GM23338 (cell line): ENCODE results near the gene PACSIN1.

Source experiments
- CREB1 ChIP-seq: fragments of 250-450 bp; sonication (Bioruptor Pico); IDR thresholded peaks from 2 replicates; pipeline ENCODE4 v1.5.0; 2020; ENCODE audit warnings: low read depth, mild to moderate bottlenecking, moderate library complexity
- CTCF ChIP-seq, 2 experiments: fragments of 200-600 bp in 1 of 2; sonication (generic) in 1 of 2; conservative IDR thresholded peaks; 2 replicates each; pipeline versions ENCODE4 v1.5.1 to v1.6.1; 2016 to 2017; ENCODE audit warnings: antibody characterized with exemption in 2 of 2, low read depth in 2 of 2, mild to moderate bottlenecking in 2 of 2, moderate library complexity in 1 of 2
- JUNB ChIP-seq: IDR thresholded peaks from one replicate; pipeline ENCODE4 v1.6.1; 2016; ENCODE audit warnings: antibody characterized with exemption; ENCODE audit not compliant: unreplicated experiment
- NANOG ChIP-seq: IDR thresholded peaks from 2 replicates; pipeline ENCODE4 v1.6.1; 2016; ENCODE audit warnings: antibody characterized with exemption, borderline replicate concordance
- POLR2AphosphoS5 ChIP-seq: IDR thresholded peaks from 2 replicates; pipeline ENCODE4 v1.6.1; 2016; ENCODE audit warnings: antibody characterized with exemption, low read depth
- REST ChIP-seq: IDR thresholded peaks from one replicate; pipeline ENCODE4 v1.6.1; 2018; ENCODE audit warnings: antibody characterized with exemption; ENCODE audit not compliant: unreplicated experiment
- ZNF114 ChIP-seq: fragments of 250-450 bp; sonication (Bioruptor Pico); IDR thresholded peaks from 2 replicates; pipeline ENCODE4 v1.5.0; 2020; ENCODE audit warnings: mild to moderate bottlenecking, moderate library complexity
- ZNF331 ChIP-seq: fragments of 250-450 bp; sonication (Bioruptor Pico); IDR thresholded peaks from 2 replicates; pipeline ENCODE4 v1.5.0; 2020; ENCODE audit warnings: low read depth, mild to moderate bottlenecking, moderate library complexity

GRCh38 chr6:34490390-34491090 is 24.7 kb downstream of the PACSIN1 start:
- TF ChIP-seq POLR2AphosphoS5: no peak
- TF ChIP-seq ZNF331 (CRISPR knock-in tag): no peak
- TF ChIP-seq ZNF114 (CRISPR knock-in tag): no peak
- TF ChIP-seq CTCF (conservative IDR thresholded peaks at IDR 0.05; ENCODE audit: low read depth in 2 of 2): peak in 1 of 2 experiments; percentile 34; a peak in 2 of 4 replicates
- no peak for TF ChIP-seq REST
- no peak for TF ChIP-seq CREB1 (CRISPR knock-in tag)
- no peak for TF ChIP-seq JUNB
- TF ChIP-seq NANOG: no peak
